Vagina (tissue), 2 donors: ENCODE results near the gene NTN3. TPM values are rescaled to one million over a fixed set of nuclear protein-coding genes. Genes with fewer than 3 reads are reported as not detected.

Experiments
- DNase-seq, 2 donors: peaks; one replicate each; pipeline ENCODE4 v3.0.0-alpha.2; 2017; ENCODE audit errors: extremely low spot score in 2 of 2
- H3K27ac ChIP-seq: fragments of 200-600 bp; sonication (generic); one replicate; pipeline ENCODE4 v1.5.1; 2019
- H3K27me3 ChIP-seq: fragments of 200-600 bp; sonication (generic); one replicate; pipeline ENCODE4 v1.5.1; 2019
- H3K36me3 ChIP-seq, 2 donors: fragments of 200-600 bp; sonication (generic); one replicate each; pipeline ENCODE4 v1.5.1; 2017 to 2019
- H3K4me1 ChIP-seq: fragments of 200-600 bp; sonication (generic); one replicate; pipeline ENCODE4 v1.5.1; 2019
- H3K4me3 ChIP-seq, 2 donors: fragments of 200-600 bp; sonication (generic); 1 replicate in 1 of 2; 2 replicates in 1 of 2; pipeline ENCODE4 v1.5.1; 2016 to 2019
- H3K9me3 ChIP-seq: fragments of 200-600 bp; sonication (generic); one replicate; pipeline ENCODE4 v1.5.1; 2019
- CTCF ChIP-seq, 3 experiments: fragments of 450-650 bp in 2 of 3; fragments of 200-600 bp in 1 of 3; sonication (generic) in 1 of 3; IDR thresholded peaks; one replicate each; pipeline ENCODE4 v1.5.1; 2017 to 2019; ENCODE audit warnings: antibody characterized with exemption in 3 of 3, mild to moderate bottlenecking in 2 of 3, moderate library complexity in 2 of 3
- POLR2A ChIP-seq, 2 donors: fragments of 450-650 bp; IDR thresholded peaks; one replicate each; pipeline ENCODE4 v1.6.1; 2017; ENCODE audit warnings: antibody characterized with exemption in 2 of 2, mild to moderate bottlenecking in 2 of 2, moderate library complexity in 2 of 2
- POLR2AphosphoS5 ChIP-seq, 2 donors: sonication (generic); formaldehyde crosslinking; IDR thresholded peaks; one replicate each; pipeline ENCODE4 v1.9.0; 2017; ENCODE audit warnings: antibody characterized with exemption in 2 of 2, mild to moderate bottlenecking in 2 of 2, low read depth in 1 of 2; ENCODE audit not compliant: insufficient read depth in 1 of 2
- intact Hi-C: fragments of 100-400 bp; cut with DNase I; formaldehyde crosslinking; loops from one replicate; pipeline ENCODE4 v1.15.1; 2023
- total RNA-seq: library from RNA; depleted of rRNA; stranded (reverse); fragments of >200 nt; gene quantifications from one replicate; pipeline ENCODE4 v1.2.3, GENCODE V29; 2016

NTN3 gene
- total RNA-seq, 1 donor from 2014 or later, result not detected

- Histone ChIP-seq H3K27me3 (no peaks in the 10 kb centered on the region), H3K27ac (peak overlapping the region; percentile 99), H3K36me3 (no peaks in the 10 kb centered on the region), H3K9me3 (no peaks in the 10 kb centered on the region), H3K4me3 (peak overlapping the region; percentile 98 to 100), H3K4me1 (peaks cover 42% of the 10 kb centered on the region)
- intact Hi-C loops, result loop anchor here (10.0 kb wide), 2 partner anchors 258 to 358 kb away; partner anchors contain the start of genes ECI1 and TRAF7
- TF ChIP-seq POLR2AphosphoS5 (IDR thresholded peaks at IDR 0.05; ENCODE audit: insufficient read depth in 1 of 2, low read depth in 1 of 2) (no peak), POLR2A (IDR thresholded peaks at IDR 0.05) (no peak), CTCF (IDR thresholded peaks at IDR 0.05) (no peak)
- DNase-seq, result no peak
Observed at GRCh38 chr16:2512735-2513404, 41.8 kb downstream of the NTN3 start.

DNA sequence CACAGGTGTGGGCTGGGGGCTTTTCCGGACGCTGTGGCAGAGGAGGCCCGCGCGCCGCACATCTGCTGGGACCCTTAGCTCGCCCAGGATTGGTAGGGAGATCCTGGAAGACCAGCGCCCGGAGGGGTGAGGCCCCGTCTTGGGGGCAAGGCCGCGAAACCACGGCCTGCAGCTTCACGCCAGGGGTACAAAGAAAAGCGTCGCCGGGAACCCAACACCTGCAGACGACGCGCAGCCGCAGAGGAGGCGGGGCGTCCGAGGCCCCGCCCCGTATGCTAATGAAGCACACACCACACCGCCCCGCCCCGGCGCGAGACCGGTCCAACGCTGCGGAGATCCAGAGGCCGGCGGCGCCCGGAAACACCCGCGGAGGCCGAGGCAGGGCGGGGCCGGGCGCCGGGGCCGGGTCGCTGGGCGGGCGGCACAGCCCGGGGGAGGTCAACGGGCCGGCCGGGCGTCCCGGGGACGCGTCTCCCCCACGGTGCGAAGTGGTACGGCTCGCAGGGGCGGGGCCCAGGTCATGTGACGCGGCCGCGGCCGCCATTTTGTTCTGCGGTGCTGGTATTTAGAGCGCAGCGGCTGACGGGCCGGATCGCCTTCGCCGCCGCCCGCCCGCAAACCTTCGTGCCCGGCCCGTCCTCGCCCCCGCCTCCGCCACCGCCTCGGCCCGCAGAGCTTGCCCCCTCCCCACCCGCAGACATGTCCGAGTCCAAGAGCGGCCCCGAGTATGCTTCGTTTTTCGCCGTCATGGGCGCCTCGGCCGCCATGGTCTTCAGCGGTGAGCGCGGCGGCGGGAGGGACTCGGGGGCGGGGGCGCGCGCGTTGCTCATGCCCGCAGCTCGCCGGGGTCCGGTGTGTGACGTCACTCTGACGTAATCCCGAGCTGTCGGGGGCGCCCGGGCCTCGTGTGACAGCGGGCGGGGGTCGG is 42.6 kb downstream of the NTN3 start, which contains the start of gene ATP6V0C:
TSS of gene ATP6V0C (plus strand) at position 548 of the 928 bp plus-strand sequence. CDS start at position 700, 152 bp downstream.
- peaks cover 50% of the 10 kb centered on the region for H3K4me1 ChIP-seq
- H3K27me3 ChIP-seq, result no peaks in the 10 kb centered on the region
- DNase-seq, result no peak
- H3K36me3 ChIP-seq, result no peaks in the 10 kb centered on the region
- H3K4me3 ChIP-seq, result peak within 1 kb of the TSS; percentile 98 to 100
- intact Hi-C loops, result loop anchor here (10.0 kb wide), 2 partner anchors 259 to 359 kb away; partner anchors contain the start of genes ECI1 and TRAF7
- H3K27ac ChIP-seq, result peak within 1 kb of the TSS; percentile 99
- peak; percentile 20 to 88 for TF ChIP-seq POLR2A (IDR thresholded peaks at IDR 0.05)
- TF ChIP-seq CTCF (IDR thresholded peaks at IDR 0.05), result no peak
- TF ChIP-seq POLR2AphosphoS5 (IDR thresholded peaks at IDR 0.05; ENCODE audit: insufficient read depth in 1 of 2, low read depth in 1 of 2), result peak in 1 of 2 donors; percentile 70
- no peaks in the 10 kb centered on the region for H3K9me3 ChIP-seq

DNA sequence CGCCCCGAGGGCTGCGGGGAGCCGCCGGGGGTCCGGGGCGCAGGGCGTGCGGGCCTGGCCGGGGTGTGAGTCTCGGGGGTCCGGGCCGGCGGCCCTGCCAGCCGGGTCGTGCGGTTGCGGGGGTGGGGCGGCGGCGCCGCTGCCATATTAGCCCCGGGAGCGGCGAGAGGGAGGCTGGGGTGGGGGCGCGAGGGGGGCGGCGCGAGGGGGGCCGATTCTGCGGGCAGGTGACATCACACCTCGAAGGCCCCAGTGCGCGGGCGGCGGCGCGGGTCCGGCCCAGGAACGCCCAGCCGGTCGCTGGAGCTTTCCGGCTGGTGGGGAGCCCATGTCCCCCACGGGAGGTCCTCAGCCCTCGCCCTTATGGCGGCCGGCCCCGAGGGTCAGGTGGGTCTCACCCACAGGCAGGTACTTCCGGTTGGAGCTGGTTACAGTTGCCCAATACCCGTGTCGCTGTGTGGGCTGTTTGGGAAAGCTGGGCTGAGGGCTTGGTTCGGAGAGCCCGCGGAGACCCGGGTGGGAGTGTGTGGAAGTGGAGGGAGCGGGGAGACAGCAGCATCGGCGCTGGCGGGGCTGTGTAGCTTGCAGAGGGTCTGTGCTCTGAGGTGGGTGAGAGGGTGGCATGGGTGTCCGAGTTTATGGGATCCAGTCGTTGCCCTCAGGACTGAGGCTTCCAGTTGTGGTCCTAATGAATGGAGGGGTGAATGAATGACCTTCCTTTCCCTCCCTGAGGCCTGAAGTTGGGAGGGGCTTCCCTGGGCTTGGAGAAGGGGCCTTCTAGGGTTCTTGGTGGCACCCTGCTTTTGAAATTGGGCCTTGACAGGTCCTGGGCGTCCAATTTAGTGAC is 43.5 kb downstream of the NTN3 start:
- intact Hi-C loops, result loop anchor here (10.0 kb wide), 2 partner anchors 260 to 360 kb away; partner anchors contain the start of genes ECI1 and TRAF7
- DNase-seq, result no peak
- Histone ChIP-seq H3K27ac (peak overlapping the region; percentile 99), H3K9me3 (no peaks in the 10 kb centered on the region), H3K27me3 (no peaks in the 10 kb centered on the region), H3K4me1 (peaks cover 59% of the 10 kb centered on the region), H3K4me3 (peak overlapping the region; percentile 98 to 100), H3K36me3 (no peaks in the 10 kb centered on the region)
- TF ChIP-seq POLR2AphosphoS5 (IDR thresholded peaks at IDR 0.05; ENCODE audit: insufficient read depth in 1 of 2, low read depth in 1 of 2) (no peak), POLR2A (IDR thresholded peaks at IDR 0.05) (no peak), CTCF (IDR thresholded peaks at IDR 0.05) (no peak)

GRCh38 chr16:2515180-2515851 is 44.2 kb downstream of the NTN3 start:
- peaks cover 64% of the 10 kb centered on the region for H3K4me1 ChIP-seq
- peak overlapping the region; percentile 98 to 100 for H3K4me3 ChIP-seq
- H3K36me3 ChIP-seq, result no peaks in the 10 kb centered on the region
- H3K27ac ChIP-seq, result peak overlapping the region; percentile 99
- no peaks in the 10 kb centered on the region for H3K9me3 ChIP-seq
- DNase-seq, result no peak
- H3K27me3 ChIP-seq, result no peaks in the 10 kb centered on the region
- intact Hi-C loops, result loop anchor here (10.0 kb wide), 2 partner anchors 261 to 361 kb away; partner anchors contain the start of genes ECI1 and TRAF7
- TF ChIP-seq POLR2AphosphoS5 (IDR thresholded peaks at IDR 0.05; ENCODE audit: insufficient read depth in 1 of 2, low read depth in 1 of 2) (no peak), CTCF (IDR thresholded peaks at IDR 0.05) (no peak), POLR2A (IDR thresholded peaks at IDR 0.05) (no peak)
